Medulla oblongata (tissue), 1 donor: ENCODE measurements around the gene VPS37B.
"Not testable (repeated sequence)": the region's sequence is repeated elsewhere in the genome, so short reads cannot be mapped to it uniquely, and the experiment has no call there.

Experiments
- DNase-seq: peaks from one replicate; pipeline ENCODE4 v3.0.0-alpha.2; 2015; ENCODE audit errors: extremely low spot score

Gene VPS37B, protein sequence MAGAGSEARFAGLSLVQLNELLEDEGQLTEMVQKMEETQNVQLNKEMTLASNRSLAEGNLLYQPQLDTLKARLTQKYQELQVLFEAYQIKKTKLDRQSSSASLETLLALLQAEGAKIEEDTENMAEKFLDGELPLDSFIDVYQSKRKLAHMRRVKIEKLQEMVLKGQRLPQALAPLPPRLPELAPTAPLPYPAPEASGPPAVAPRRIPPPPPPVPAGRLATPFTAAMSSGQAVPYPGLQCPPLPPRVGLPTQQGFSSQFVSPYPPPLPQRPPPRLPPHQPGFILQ

GRCh38 chr12:122895704-122896636 is at the start of gene VPS37B:
VPS37B (minus strand) TSS chr12:122896124; CDS start chr12:122896062, 62 bp downstream.
- peak; percentile 80 for DNase-seq

DNA sequence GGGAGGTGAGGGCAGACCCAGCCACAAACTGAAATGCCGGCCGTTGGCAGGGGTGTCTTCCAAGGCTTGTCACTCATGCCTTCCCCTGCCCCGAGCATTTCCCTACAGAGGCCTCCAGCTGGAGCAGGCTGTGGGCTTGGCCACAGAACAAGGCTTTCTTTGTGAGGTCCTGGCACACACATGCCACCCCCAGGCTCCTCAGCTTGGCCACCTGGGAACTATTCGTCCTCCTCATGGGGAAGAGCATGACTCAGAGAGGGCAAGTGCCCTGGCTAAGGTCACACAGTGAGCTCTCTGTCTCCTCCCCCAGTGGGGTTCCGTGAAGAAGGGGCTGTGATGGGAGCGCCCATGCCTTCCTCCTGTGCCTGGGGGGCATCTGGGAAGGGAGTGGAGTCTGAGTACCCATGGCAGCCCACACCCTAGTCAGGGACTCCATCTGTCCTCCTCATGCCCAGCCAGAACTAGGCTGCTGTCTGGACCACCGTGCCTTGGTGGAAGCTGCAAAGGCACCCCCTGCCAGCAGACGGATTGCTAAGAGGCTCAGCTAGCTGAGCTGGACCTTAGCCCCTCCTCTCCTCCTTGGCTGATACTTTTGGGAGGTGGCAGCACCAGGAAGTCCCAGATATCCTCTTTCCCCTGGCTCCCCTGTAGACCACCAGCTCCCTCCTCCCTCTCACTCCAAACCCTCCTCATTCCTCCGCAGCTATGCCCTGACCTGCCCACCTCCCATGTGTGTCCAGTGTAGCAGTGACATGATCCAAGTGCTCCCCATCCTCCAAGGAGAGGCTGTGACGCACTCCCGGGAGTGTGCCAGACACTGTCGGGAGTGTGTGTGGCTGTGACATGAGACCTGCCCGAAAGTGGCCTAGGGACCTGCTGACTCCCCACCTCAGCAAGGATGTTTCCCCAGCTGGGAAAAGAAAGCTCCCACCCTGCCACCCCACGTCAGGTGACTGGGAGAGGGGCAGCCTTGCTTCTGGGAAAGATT is 49.0 kb upstream of the VPS37B start:
- DNase-seq, result peak; percentile 93

GRCh38 chr12:122943196-122943595 is 47.3 kb upstream of the VPS37B start:
- DNase-seq, result no peak

DNA sequence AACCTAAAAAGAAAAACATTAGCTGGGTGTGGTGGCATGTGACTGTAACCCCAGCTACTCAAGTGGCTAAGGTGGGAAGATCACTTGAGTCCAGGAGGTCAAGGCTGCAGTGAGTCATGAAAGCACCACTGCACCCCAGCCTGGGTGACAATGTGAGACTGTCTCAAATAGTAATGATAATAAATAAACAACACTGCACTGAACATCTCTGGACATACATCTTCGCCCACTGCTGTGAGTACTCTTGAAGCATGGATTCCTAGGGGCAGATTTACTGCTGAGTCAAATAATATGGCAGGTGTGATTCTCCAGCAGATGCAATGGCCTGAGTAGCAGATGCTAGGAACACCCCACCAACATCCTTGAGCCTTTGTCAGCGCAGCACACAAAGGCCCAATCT is 46.7 kb upstream of the VPS37B start:
- no peak for DNase-seq

DNA sequence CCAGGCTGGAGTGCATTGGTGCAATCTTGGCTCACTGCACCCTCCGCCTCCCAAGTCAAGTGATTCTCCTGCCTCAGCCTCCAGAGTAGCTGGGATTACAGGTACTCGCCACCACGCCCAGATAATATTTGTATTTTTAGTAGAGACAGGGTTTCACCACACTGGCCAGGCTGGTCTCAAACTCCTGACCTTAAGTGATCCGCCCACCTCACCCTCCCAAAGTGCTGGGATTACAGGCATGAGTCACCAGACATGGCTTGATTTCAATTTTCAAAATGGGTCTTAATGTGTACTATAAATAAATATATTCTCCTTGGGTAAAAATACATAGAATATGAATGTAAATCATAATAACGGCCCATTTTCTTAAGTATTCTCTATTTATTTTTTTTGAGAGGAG is 45.4 kb upstream of the VPS37B start:
- not testable (repeated sequence) for DNase-seq

GRCh38 chr12:122939125-122939524 is 43.2 kb upstream of the VPS37B start:
- no peak for DNase-seq

- no peak for DNase-seq
Measured at GRCh38 chr12:122937622-122938091, 41.7 kb upstream of the VPS37B start.

- no peak for DNase-seq
Measured at GRCh38 chr12:122935318-122935717, 39.4 kb upstream of the VPS37B start.

GRCh38 chr12:122934722-122935121 is 38.8 kb upstream of the VPS37B start:
- DNase-seq, result no peak

DNA sequence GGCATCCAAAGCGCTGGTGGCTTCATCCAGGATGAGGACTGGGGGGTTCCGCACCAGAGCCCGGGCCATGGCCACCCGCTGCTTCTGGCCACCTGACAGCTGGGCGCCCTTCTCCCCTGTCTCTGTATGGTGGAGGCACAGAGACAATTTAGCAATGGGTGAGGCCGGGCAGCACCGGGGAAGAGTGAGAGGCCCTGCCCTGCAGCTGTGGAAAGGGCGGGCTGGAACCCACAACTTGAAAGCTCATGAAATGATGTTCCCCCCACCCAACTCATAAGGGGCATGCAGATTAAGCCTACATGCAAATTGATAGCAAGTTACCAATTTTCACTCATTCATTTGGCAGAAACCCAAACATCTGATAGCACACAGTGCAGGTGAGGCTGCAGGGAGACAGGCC is 36.3 kb upstream of the VPS37B start:
- no peak for DNase-seq

DNA sequence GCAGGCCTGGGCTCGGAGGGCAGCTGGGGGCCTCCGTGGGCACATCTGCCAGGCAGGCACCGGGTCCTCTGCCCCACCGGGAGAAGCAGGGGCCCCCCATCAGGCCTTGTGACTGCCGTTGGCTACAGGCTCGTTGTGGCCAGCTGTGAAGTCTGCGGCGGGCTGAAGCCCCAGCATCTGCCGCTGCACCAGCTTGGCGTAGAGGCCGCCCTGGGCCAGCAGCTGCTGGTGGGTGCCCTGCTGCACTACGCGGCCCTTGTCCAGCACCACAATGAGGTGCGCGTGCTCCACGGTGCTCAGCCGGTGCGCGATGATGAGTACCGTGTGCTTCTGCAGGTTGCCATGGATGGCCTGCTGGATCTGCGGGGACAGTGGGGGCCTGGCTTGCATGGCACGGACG is 33.9 kb upstream of the VPS37B start:
- no peak for DNase-seq

DNA sequence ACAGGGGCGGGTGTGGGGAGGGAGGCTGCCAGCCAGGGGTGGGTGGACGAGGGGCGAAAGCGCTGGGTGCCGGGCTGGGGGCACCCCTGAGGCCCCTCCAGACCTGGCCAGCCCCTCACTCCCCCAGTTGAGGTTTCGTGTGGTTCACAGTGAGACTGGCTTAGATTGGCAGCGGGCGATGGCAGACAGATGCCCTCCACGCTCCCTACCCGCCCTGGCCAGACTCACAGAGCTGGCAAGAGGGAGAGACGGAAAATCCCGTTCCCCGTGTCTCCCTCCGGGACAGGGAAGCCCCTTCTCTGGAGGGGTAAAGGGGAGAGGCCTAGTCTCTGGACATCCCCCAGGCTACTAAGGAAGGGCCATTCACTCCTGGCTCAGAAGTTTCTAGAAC is 33.2 kb upstream of the VPS37B start:
- no peak for DNase-seq

GRCh38 chr12:122928404-122929147 is 32.7 kb upstream of the VPS37B start:
- DNase-seq, result no peak

- no peak for DNase-seq
Measured at GRCh38 chr12:122927756-122928403, 32.0 kb upstream of the VPS37B start.

DNA sequence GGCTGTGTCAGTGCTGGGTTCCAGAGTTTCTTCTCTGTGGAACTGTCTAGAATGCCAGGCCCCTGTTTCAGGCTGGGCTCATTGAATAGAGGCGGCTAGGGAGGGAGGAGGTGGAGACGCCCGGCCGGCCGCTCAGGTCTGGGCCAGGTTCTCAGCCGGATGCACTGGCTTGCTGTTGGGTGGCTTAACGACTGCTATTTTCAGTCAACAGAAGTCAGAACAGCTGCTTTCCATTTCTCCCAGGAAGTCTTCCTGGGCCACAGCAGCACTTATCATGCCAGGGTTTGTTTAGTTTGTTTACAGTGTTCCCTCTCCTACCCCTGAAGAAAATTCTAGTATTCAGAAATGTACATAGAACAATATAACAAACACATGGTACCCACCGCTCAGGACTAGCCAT is 26.0 kb upstream of the VPS37B start:
- DNase-seq, result no peak

DNA sequence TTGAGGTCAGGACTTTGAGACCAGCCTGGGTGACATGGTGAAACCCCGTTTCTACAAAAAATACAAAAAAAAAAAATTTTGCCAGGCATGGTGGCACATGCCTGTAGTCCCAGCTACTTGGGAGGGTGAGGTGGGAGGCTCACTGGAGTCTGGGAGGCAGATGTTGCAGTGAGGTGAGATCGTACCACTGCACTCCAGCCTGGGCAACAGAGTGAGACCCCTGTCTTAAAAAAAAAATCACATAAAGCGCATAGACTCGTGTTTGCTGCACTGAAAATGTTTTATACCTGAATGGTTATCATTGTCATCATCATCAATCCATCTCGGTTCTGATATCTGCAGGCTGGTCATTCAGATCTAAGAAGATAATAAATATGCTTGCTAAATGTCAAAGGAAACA is 24.8 kb upstream of the VPS37B start:
- no peak for DNase-seq

DNA sequence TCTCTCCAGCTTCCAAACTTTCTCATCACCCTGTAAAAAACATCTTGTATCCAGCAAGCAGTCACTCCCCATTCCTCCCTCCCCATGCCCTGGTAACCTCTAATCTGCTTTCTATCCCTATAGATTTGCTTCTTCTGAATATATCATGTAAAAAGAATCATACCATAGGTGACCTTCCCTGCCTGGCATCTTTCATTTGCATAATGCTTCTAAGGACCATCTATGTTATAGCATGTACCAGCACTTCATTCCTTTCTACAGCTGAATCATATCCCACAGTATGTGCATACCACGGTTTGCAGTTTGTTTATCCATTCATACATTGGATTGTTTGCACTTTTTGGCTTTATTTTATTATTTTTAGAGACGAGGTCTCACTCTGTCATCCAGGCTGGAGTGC is 22.9 kb upstream of the VPS37B start:
- no peak for DNase-seq

GRCh38 chr12:122917507-122918121 is 21.7 kb upstream of the VPS37B start:
- peak; percentile 35 for DNase-seq

- peak; percentile 79 for DNase-seq
Measured at GRCh38 chr12:122909442-122910288, 13.7 kb upstream of the VPS37B start.
